GM12878 (cell line): ENCODE results near the gene ZC3H6. TPM values are rescaled to one million over a fixed set of nuclear protein-coding genes. Genes with fewer than 3 reads are reported as not detected.

Experiments used
- CUX1 ChIP-seq: IDR thresholded peaks from 2 replicates; pipeline ENCODE4 v1.6.1; 2012; ENCODE audit warnings: improper control_type of control experiment, low read depth, low read length; ENCODE audit not compliant: insufficient replicate concordance
- EED ChIP-seq: sonication (generic); IDR thresholded peaks from 2 replicates; pipeline ENCODE4 v1.6.1; 2016; ENCODE audit warnings: antibody characterized with exemption, low read depth
- MEF2B ChIP-seq: fragments of 450-650 bp; IDR thresholded peaks from 2 replicates; pipeline ENCODE4 v1.6.1; 2018; ENCODE audit warnings: mild to moderate bottlenecking, moderate library complexity; ENCODE audit not compliant: partially characterized antibody, poor library complexity, severe bottlenecking
- SKIL ChIP-seq: fragments of 450-650 bp; IDR thresholded peaks from 2 replicates; pipeline ENCODE4 v1.6.1; 2017; ENCODE audit warnings: mild to moderate bottlenecking, low read depth, inconsistent platforms; ENCODE audit not compliant: poor library complexity, severe bottlenecking
- SMAD5 ChIP-seq: IDR thresholded peaks from 2 replicates; pipeline ENCODE4 v1.6.1; 2016; ENCODE audit warnings: antibody characterized with exemption, low read depth
- TARDBP ChIP-seq: IDR thresholded peaks from 2 replicates; pipeline ENCODE4 v1.6.1; 2016; ENCODE audit warnings: borderline replicate concordance
- TCF7 ChIP-seq: IDR thresholded peaks from 2 replicates; pipeline ENCODE4 v1.6.1; 2014; ENCODE audit warnings: antibody characterized with exemption, borderline replicate concordance
- ZBTB11 ChIP-seq: fragments of 450-650 bp; formaldehyde crosslinking; IDR thresholded peaks from 2 replicates; pipeline ENCODE4 v1.5.0; 2022; ENCODE audit warnings: mild to moderate bottlenecking, missing genetic modification characterization
- ZNF384 ChIP-seq: IDR thresholded peaks from 2 replicates; pipeline ENCODE4 v1.6.1; 2012; ENCODE audit warnings: low read depth, mild to moderate bottlenecking, low read length, improper control_type of control experiment, borderline replicate concordance
- ZSCAN29 ChIP-seq: fragments of 450-650 bp; IDR thresholded peaks from 2 replicates; pipeline ENCODE4 v1.6.1; 2017; ENCODE audit warnings: mild to moderate bottlenecking, moderate library complexity
- polyA plus RNA-seq, 11 experiments: library from polyadenylated mRNA; depleted of rRNA in 4 of 11; unstranded in 6 of 11; stranded (reverse) in 5 of 11; fragments of >200 nt; fragmentation: Nextera tagmentation in 4 of 11; fragmentation: Illumina TruSeq in 1 of 11; extraction: Ambion mirVana in 4 of 11; extraction: Trizol in 1 of 11; gene quantifications; 1 replicate in 1 of 11; 2 replicates in 10 of 11; pipeline versions ENCODE4 v1.2.1 to v1.2.3, GENCODE V29; 2011 to 2016; ENCODE audit warnings: inconsistent platforms in 2 of 11, missing spikeins in 2 of 11, low read depth in 1 of 11
- total RNA-seq, 4 experiments: library from RNA; depleted of rRNA in 3 of 4; stranded (reverse); fragments of >200 nt in 3 of 4; fragmentation: Illumina TruSeq in 1 of 4; extraction: Trizol in 1 of 4; gene quantifications; 2 replicates each; pipeline versions ENCODE4 v1.2.1 to v1.2.3, GENCODE V29; 2013 to 2021
- TF ChIP-seq, protein P1 (sequence below): IDR thresholded peaks from 2 replicates; pipeline ENCODE4 v1.6.1; 2011; ENCODE audit warnings: low read depth, mild to moderate bottlenecking, low read length, moderate library complexity, borderline replicate concordance; ENCODE audit errors: extremely low read depth

The ZC3H6 gene
- total and polyA plus RNA-seq, 10 of the 15 experiments (the other 5 are each of a cell fraction or from before 2014, with no cell fraction given): 0.53 to 4.7 (median 1.9) TPM

DNA sequence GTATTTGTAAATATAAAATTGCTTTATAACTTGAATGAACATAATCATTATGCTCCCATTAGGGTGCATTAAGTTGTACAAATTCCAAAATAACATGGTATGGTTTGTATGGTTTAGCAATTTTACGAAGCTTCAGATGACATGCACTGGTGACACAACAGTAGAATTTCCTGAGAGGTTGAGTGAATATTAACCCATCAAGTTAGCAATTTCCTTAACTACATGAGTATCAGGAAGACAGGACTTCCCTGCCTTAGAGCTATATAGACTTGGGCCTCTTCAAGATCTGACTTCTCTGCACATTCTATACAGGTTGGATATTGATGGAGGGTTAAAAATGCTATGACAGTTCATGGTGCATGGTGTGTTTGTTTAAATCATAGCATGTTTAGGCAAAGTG lies 60.2 kb downstream of the ZC3H6 start (continued):
- no peak for TF ChIP-seq CUX1
- TF ChIP-seq TARDBP: no peak
- no peak for TF ChIP-seq TCF7
- no peak for TF ChIP-seq EED
- TF ChIP-seq, protein P1, sequence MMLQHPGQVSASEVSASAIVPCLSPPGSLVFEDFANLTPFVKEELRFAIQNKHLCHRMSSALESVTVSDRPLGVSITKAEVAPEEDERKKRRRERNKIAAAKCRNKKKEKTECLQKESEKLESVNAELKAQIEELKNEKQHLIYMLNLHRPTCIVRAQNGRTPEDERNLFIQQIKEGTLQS: no peak
- no peak for TF ChIP-seq MEF2B
- TF ChIP-seq ZNF384: no peak
- TF ChIP-seq ZSCAN29: no peak
- no peak for TF ChIP-seq ZBTB11 (CRISPR knock-in tag)
- TF ChIP-seq SKIL: no peak
- TF ChIP-seq SMAD5: no peak
- TF ChIP-seq, all 136 proteins: peak for 0
